Panc1 (cell line): Measurements from ENCODE around the gene PDZK1. TPM values are rescaled to one million over a fixed set of nuclear protein-coding genes. Genes with fewer than 3 reads are reported as not detected.
"Not testable (repeated sequence)": the region's sequence is repeated elsewhere in the genome, so short reads cannot be mapped to it uniquely, and the experiment has no call there.

Experiments used
- ATAC-seq: fragments of 200-7000 bp; cut with Tn5 transposase; 2 replicates; pipeline ENCODE4 v1.9.1; 2020; ENCODE audit warnings: mild to moderate bottlenecking, moderate library complexity
- BruUV-seq: library from RNA; stranded (reverse); fragments of 400-500 nt; replicated peaks from 2 replicates; lab custom pipeline; 2021; lab: Mats Ljungman, UMichigan
- CTCF ChIA-PET: fragments of 300-600 bp; sonication (Branson Sonifier 250); formaldehyde crosslinking; loops from one replicate; lab custom pipeline; 2022; ENCODE audit warnings: antibody characterized with exemption; lab: Charles Lee
- POLR2A ChIA-PET: fragments of 300-600 bp; sonication (Branson Sonifier 250); formaldehyde crosslinking; loops from one replicate; lab custom pipeline; 2022; ENCODE audit warnings: antibody characterized with exemption; lab: Charles Lee
- DNase-seq: peaks from one replicate; pipeline ENCODE4 v3.0.0-alpha.2; 2010; ENCODE audit warnings: low read depth, low spot score
- H3K27ac ChIP-seq: 2 replicates; pipeline ENCODE4 v1.5.1; 2011; ENCODE audit warnings: mild to moderate bottlenecking, low read length, inconsistent platforms
- H3K27me3 ChIP-seq: fragments of 200-500 bp; sonication (Bioruptor generic); 2 replicates; pipeline ENCODE4 v1.6.0; 2014; ENCODE audit warnings: low read length, inconsistent platforms; ENCODE audit not compliant: control insufficient read depth, insufficient read depth
- H3K36me3 ChIP-seq: fragments of 200-500 bp; sonication (Bioruptor generic); 2 replicates; pipeline ENCODE4 v1.5.1; 2014; ENCODE audit warnings: inconsistent platforms, mild to moderate bottlenecking, low read length, moderate library complexity; ENCODE audit not compliant: control insufficient read depth, insufficient read depth
- H3K4me1 ChIP-seq: 2 replicates; pipeline ENCODE4 v1.5.1; 2011; ENCODE audit warnings: inconsistent platforms, mild to moderate bottlenecking, low read length, moderate library complexity; ENCODE audit not compliant: control insufficient read depth, insufficient read depth
- H3K4me3 ChIP-seq, 2 experiments: 2 replicates each; pipeline ENCODE4 v1.5.1; 2011 to 2012; ENCODE audit warnings: low read depth in 2 of 2, low read length in 2 of 2, mild to moderate bottlenecking in 2 of 2, inconsistent platforms in 1 of 2, moderate library complexity in 1 of 2
- H3K9me3 ChIP-seq: fragments of 200-500 bp; sonication (Bioruptor generic); 2 replicates; pipeline ENCODE4 v1.5.1; 2014; ENCODE audit warnings: low read depth, mild to moderate bottlenecking, inconsistent platforms, low read length, moderate library complexity; ENCODE audit not compliant: control insufficient read depth, insufficient read depth
- CTCF ChIP-seq: fragments of 450-650 bp; IDR thresholded peaks from 2 replicates; pipeline ENCODE4 v1.5.1; 2017; ENCODE audit warnings: mild to moderate bottlenecking
- POLR2AphosphoS5 ChIP-seq: IDR thresholded peaks from 2 replicates; pipeline ENCODE4 v1.6.1; 2012; ENCODE audit warnings: mild to moderate bottlenecking, low read depth, low read length, moderate library complexity
- REST ChIP-seq, 2 experiments: IDR thresholded peaks; 2 replicates each; pipeline ENCODE4 v1.6.1; 2011 to 2012; ENCODE audit warnings: low read depth in 2 of 2, control low read depth in 1 of 2, low read length in 1 of 2, mild to moderate bottlenecking in 1 of 2, moderate library complexity in 1 of 2; ENCODE audit not compliant: insufficient read depth in 1 of 2
- SIN3A ChIP-seq: IDR thresholded peaks from 2 replicates; pipeline ENCODE4 v1.6.1; 2012; ENCODE audit warnings: low read depth, mild to moderate bottlenecking, low read length, moderate library complexity, borderline replicate concordance; ENCODE audit not compliant: insufficient read depth
- TCF7L2 ChIP-seq: IDR thresholded peaks from 2 replicates; pipeline ENCODE4 v1.6.1; 2011; ENCODE audit warnings: mild to moderate bottlenecking, low read depth, low read length, inconsistent platforms
- in situ Hi-C: cut with HindIII; loops from 2 replicates; pipeline ENCODE4 v1.10.0; 2016; ENCODE audit warnings: low sequenced_read_pairs, low pct_unique_long_range_greater_than_20kb
- intact Hi-C: fragments of 100-400 bp; cut with micrococcal nuclease; formaldehyde crosslinking; loops from one replicate; pipeline ENCODE4 v1.10.0; 2022; ENCODE audit not compliant: unreplicated experiment
- total RNA-seq: library from RNA; stranded (reverse); gene quantifications from one replicate; pipeline ENCODE4 v1.2.1, GENCODE V29; 2021; ENCODE audit not compliant: unreplicated experiment

Gene PDZK1
- total RNA-seq, 1 experiment from 2014 or later = 2.3 TPM

DNA sequence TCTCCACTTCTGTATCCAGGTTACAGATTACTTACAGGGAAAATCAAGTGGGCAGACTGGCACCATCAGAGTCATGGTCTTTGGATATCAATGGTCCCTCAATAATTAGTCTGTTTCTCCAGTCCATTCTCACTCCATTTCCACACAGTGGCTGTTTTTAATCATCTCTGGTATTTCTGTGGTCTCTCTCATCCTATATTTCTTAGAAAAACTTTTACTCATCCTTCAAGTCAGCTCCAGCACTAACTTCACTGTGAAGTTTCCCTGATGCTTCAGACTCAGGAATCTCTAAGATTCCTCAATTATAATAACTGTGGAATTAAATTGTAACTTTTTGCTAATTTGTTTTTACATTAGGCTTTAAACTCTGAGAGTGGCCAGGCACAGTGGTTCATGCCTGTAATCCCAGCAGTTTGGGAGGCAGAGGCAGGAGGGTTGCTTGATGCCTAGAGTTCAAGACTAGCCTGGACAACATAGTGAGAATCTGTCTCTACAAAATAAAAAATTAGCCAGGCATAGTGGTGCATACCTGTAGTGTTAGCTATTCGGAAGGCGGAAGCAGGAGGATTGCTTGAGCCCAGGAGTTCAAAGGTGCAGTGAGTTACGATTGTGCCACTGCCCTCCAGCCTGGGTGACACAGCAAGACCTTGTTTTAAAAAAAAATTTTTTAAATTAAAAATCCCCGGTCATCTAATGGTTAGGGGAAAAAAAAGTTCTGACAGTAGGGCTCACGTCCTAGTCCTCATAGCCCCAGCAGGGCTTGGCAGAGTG, 22.7 kb upstream of the PDZK1 start:
- H3K9me3 ChIP-seq = no peaks in the 10 kb centered on the region
- ATAC-seq (no peak), DNase-seq (no peak)
- no peaks in the 10 kb centered on the region for H3K4me1 ChIP-seq
- BruUV-seq = no TSS peak
- TF ChIP-seq POLR2AphosphoS5 (no peak), SIN3A (no peak), REST (IDR thresholded peaks at IDR 0.05; ENCODE audit: insufficient read depth in 1 of 2, low read depth in 2 of 2, low read length in 1 of 2) (no peak), TCF7L2 (no peak), CTCF (no peak)
- no peak overlapping the region for H3K4me3 ChIP-seq
- H3K36me3 ChIP-seq = no peaks in the 10 kb centered on the region
- ChIA-PET CTCF (no interaction called here), POLR2A (no interaction called here)
- H3K27ac ChIP-seq = no peak overlapping the region
- H3K27me3 ChIP-seq = no peaks in the 10 kb centered on the region
- in situ Hi-C loops (no loop called here), intact Hi-C loops (no loop called here)

GRCh38 chr1:145729196-145729595, 22.0 kb upstream of the PDZK1 start:
- Histone ChIP-seq H3K27ac (no peak overlapping the region), H3K9me3 (no peaks in the 10 kb centered on the region), H3K36me3 (no peaks in the 10 kb centered on the region), H3K27me3 (no peaks in the 10 kb centered on the region), H3K4me3 (no peak overlapping the region), H3K4me1 (no peaks in the 10 kb centered on the region)
- TF ChIP-seq REST (IDR thresholded peaks at IDR 0.05; ENCODE audit: insufficient read depth in 1 of 2, low read depth in 2 of 2, low read length in 1 of 2) = no peak
- ATAC-seq (no peak), DNase-seq (no peak)
- CTCF ChIA-PET = no interaction called here
- POLR2A ChIA-PET = no interaction called here
- intact Hi-C loops (no loop called here), in situ Hi-C loops (no loop called here)
- no TSS peak for BruUV-seq

- H3K36me3 ChIP-seq, CTCF ChIA-PET, H3K4me3 ChIP-seq, intact Hi-C loops, ATAC-seq, DNase-seq, in situ Hi-C loops, H3K9me3 ChIP-seq, H3K4me1 ChIP-seq, POLR2A ChIA-PET, H3K27me3 ChIP-seq, H3K27ac ChIP-seq, BruUV-seq: not testable (repeated sequence)
Observed at GRCh38 chr1:145726193-145726592, 19.0 kb upstream of the PDZK1 start.
